K562 (cell line): ENCODE data around the gene MYMX. TPM values are rescaled to one million over a fixed set of nuclear protein-coding genes. Genes with fewer than 3 reads are reported as not detected.
A peak's percentile ranks its signal among the peaks of the same experiment; 100 is the strongest.

Source experiments
- DNMT1 ChIP-seq: fragments of 450-650 bp; IDR thresholded peaks from 2 replicates; pipeline ENCODE4 v1.6.1; 2016; ENCODE audit warnings: antibody characterized with exemption, mild to moderate bottlenecking
- FOSL1 ChIP-seq: fragments of 200-800 bp; sonication (Bioruptor generic); conservative IDR thresholded peaks from 2 replicates; pipeline ENCODE4 v1.6.1; 2016; ENCODE audit warnings: missing genetic modification characterization, missing compliant biosample characterization
- FOXO4 ChIP-seq: fragments of 450-650 bp; formaldehyde crosslinking; IDR thresholded peaks from 2 replicates; pipeline ENCODE4 v1.4.0; 2020; ENCODE audit warnings: mild to moderate bottlenecking, moderate library complexity
- GATAD2B ChIP-seq: fragments of 450-650 bp; IDR thresholded peaks from 2 replicates; pipeline ENCODE4 v1.6.1; 2017; ENCODE audit warnings: mild to moderate bottlenecking, borderline replicate concordance
- HSF4 ChIP-seq: fragments of 250-450 bp; sonication (Bioruptor Pico); IDR thresholded peaks from 2 replicates; pipeline ENCODE4 v2.1.2; 2022; ENCODE audit warnings: mild to moderate bottlenecking, moderate library complexity, borderline replicate concordance
- KDM5B ChIP-seq: fragments of 200-600 bp; sonication (generic); IDR thresholded peaks from 2 replicates; pipeline ENCODE4 v1.6.1; 2012; ENCODE audit warnings: low read depth, mild to moderate bottlenecking, moderate library complexity, low read length, control low read depth, inconsistent platforms; ENCODE audit not compliant: insufficient replicate concordance
- MCM3 ChIP-seq: fragments of 450-650 bp; IDR thresholded peaks from 2 replicates; pipeline ENCODE4 v1.6.1; 2016
- MCM7 ChIP-seq, 2 experiments: fragments of 450-650 bp; IDR thresholded peaks; 2 replicates each; pipeline ENCODE4 v1.6.1; 2016 to 2018
- MITF ChIP-seq: IDR thresholded peaks from 2 replicates; pipeline ENCODE4 v1.6.1; 2014; ENCODE audit warnings: antibody characterized with exemption
- NCOA1 ChIP-seq: fragments of 450-650 bp; IDR thresholded peaks from 2 replicates; pipeline ENCODE4 v1.6.1; 2016; ENCODE audit warnings: low read depth
- POLR2G ChIP-seq: fragments of 200-400 bp; formaldehyde crosslinking; IDR thresholded peaks from 2 replicates; pipeline ENCODE4 v1.6.1; 2017; ENCODE audit warnings: low read depth, mild to moderate bottlenecking, antibody characterized with exemption, low read length, moderate library complexity
- POLR3A ChIP-seq: IDR thresholded peaks from 2 replicates; pipeline ENCODE4 v1.6.1; 2011; ENCODE audit warnings: borderline replicate concordance, mild to moderate bottlenecking, moderate library complexity; ENCODE audit not compliant: insufficient read length, insufficient read depth; ENCODE audit errors: extremely low read depth
- THAP7 ChIP-seq: fragments of 250-450 bp; sonication (Bioruptor Pico); IDR thresholded peaks from 2 replicates; pipeline ENCODE4 v1.5.0; 2021
- TSHZ1 ChIP-seq: fragments of 250-450 bp; sonication (Bioruptor Pico); IDR thresholded peaks from 2 replicates; pipeline ENCODE4 v1.4.0; 2020; ENCODE audit warnings: mild to moderate bottlenecking, moderate library complexity
- ZBTB8A ChIP-seq: fragments of 450-650 bp; IDR thresholded peaks from 2 replicates; pipeline ENCODE4 v1.6.1; 2018; ENCODE audit warnings: mild to moderate bottlenecking, moderate library complexity; ENCODE audit not compliant: partially characterized antibody
- ZBTB9 ChIP-seq: fragments of 450-650 bp; formaldehyde crosslinking; IDR thresholded peaks from 2 replicates; pipeline ENCODE4 v1.4.0; 2020; ENCODE audit warnings: mild to moderate bottlenecking, moderate library complexity
- ZFP30 ChIP-seq: fragments of 250-450 bp; sonication (Bioruptor Pico); IDR thresholded peaks from 2 replicates; pipeline ENCODE4 v1.8.0; 2022; ENCODE audit warnings: moderate library complexity, mild to moderate bottlenecking, inconsistent platforms, borderline replicate concordance
- ZFPM2 ChIP-seq: fragments of 250-450 bp; sonication (Bioruptor Pico); IDR thresholded peaks from 2 replicates; pipeline ENCODE4 v1.5.1; 2022; ENCODE audit warnings: mild to moderate bottlenecking
- ZNF232 ChIP-seq: sonication (generic); formaldehyde crosslinking; IDR thresholded peaks from 2 replicates; pipeline ENCODE4 v1.8.0; 2022; ENCODE audit warnings: mild to moderate bottlenecking, missing genetic modification reagents
- polyA plus RNA-seq, 8 experiments: library from polyadenylated mRNA; depleted of rRNA in 4 of 8; stranded (reverse) in 5 of 8; unstranded in 3 of 8; fragments of >200 nt; fragmentation: Nextera tagmentation in 2 of 8; fragmentation: Illumina TruSeq in 1 of 8; extraction: Ambion mirVana in 2 of 8; extraction: Trizol in 1 of 8; gene quantifications; 2 replicates each; pipeline versions ENCODE4 v1.2.1 to v1.2.3, GENCODE V29; 2011 to 2014; ENCODE audit warnings: inconsistent platforms in 1 of 8, missing spikeins in 1 of 8
- total RNA-seq, 7 experiments: library from RNA; depleted of rRNA in 6 of 7; stranded (reverse); fragments of >200 nt in 6 of 7; fragmentation: Illumina TruSeq in 2 of 7; extraction: Trizol in 2 of 7; gene quantifications; 2 replicates each; pipeline versions ENCODE4 v1.2.1 to v1.2.3, GENCODE V29; 2011 to 2021; ENCODE audit warnings: low replicate concordance in 1 of 7

The MYMX gene
- total and polyA plus RNA-seq, 9 of the 15 experiments (the other 6 are each of a cell fraction or from before 2014, with no cell fraction given): 0.12 TPM; not detected in 8

GRCh38 chr6:44246663-44247337, 30.1 kb downstream of the MYMX start, which contains the start of gene HSP90AB1 (continued):
- peak; percentile 91 for TF ChIP-seq POLR2G
- TF ChIP-seq ZBTB9 (CRISPR knock-in tag): no peak
- TF ChIP-seq POLR3A: no peak
- TF ChIP-seq FOSL1 (tag): no peak
- TF ChIP-seq TSHZ1: no peak
- no peak for TF ChIP-seq ZFP30 (CRISPR knock-in tag)
- TF ChIP-seq GATAD2B: peak; percentile 9; the same call in 1 of the 2 replicates
- TF ChIP-seq FOXO4: no peak
- 0 out of 2 replicates have a peak, but pooled peaks have one; percentile 2 for TF ChIP-seq MITF
- peak; percentile 100 for TF ChIP-seq KDM5B
- TF ChIP-seq HSF4 (CRISPR knock-in tag): no peak
- peak; percentile 85 for TF ChIP-seq THAP7
- TF ChIP-seq MCM3: no peak
- no peak for TF ChIP-seq ZFPM2
- TF ChIP-seq ZNF232 (CRISPR knock-in tag): peak; percentile 82; the same call in 1 of the 2 replicates
- peak; percentile 64 for TF ChIP-seq NCOA1
- TF ChIP-seq DNMT1: no peak
- peak in 1 of 2 experiments; percentile 84; a peak in 2 of 4 replicates for TF ChIP-seq MCM7 (IDR thresholded peaks at IDR 0.05)
- no peak for TF ChIP-seq ZBTB8A
